ENCODE data around the gene GRID1.

The GRID1 gene

GRCh38 chr10:85565381-85565780 lies 801.2 kb downstream of the GRID1 start:
- H3K36me3 Mint-ChIP-seq (ENCODE audit: low read depth): no peaks in the 10 kb centered on the region
- H3K27ac Mint-ChIP-seq: no peak overlapping the region

GRCh38 chr10:85558533-85558932 lies 808.1 kb downstream of the GRID1 start:
- DNase-seq: no peak
- Mint-ChIP-seq H3K27me3 (ENCODE audit: low read depth, poor library complexity) (peaks cover 4% of the 10 kb centered on the region), H3K4me1 (no peaks in the 10 kb centered on the region), H3K36me3 (ENCODE audit: low read depth) (no peaks in the 10 kb centered on the region), H3K27ac (no peak overlapping the region), H3K9me3 (no peaks in the 10 kb centered on the region), H3K4me3 (no peak overlapping the region)
- TF ChIP-seq CTCF (IDR thresholded peaks at IDR 0.05): no peak

More at GRCh38 chr10:85565381-85565780, 801.2 kb downstream of the GRID1 start:
- no peaks in the 10 kb centered on the region for H3K9me3 Mint-ChIP-seq
- H3K4me3 Mint-ChIP-seq: no peak overlapping the region
- no peak for DNase-seq
- H3K27me3 Mint-ChIP-seq (ENCODE audit: low read depth, poor library complexity): peaks cover 4% of the 10 kb centered on the region
- H3K4me1 Mint-ChIP-seq: peaks cover 4% of the 10 kb centered on the region
- TF ChIP-seq CTCF (IDR thresholded peaks at IDR 0.05): no peak

- Mint-ChIP-seq H3K9me3 (no peaks in the 10 kb centered on the region), H3K36me3 (ENCODE audit: low read depth) (no peaks in the 10 kb centered on the region), H3K27ac (no peak overlapping the region), H3K27me3 (ENCODE audit: low read depth, poor library complexity) (peaks cover 4% of the 10 kb centered on the region), H3K4me1 (no peaks in the 10 kb centered on the region), H3K4me3 (no peak overlapping the region)
- no peak for TF ChIP-seq CTCF (IDR thresholded peaks at IDR 0.05)
- DNase-seq: no peak
Measured at GRCh38 chr10:85557706-85558105, 808.9 kb downstream of the GRID1 start.

GRCh38 chr10:85557077-85557476 lies 809.5 kb downstream of the GRID1 start:
- no peak for DNase-seq
- no peaks in the 10 kb centered on the region for H3K9me3 Mint-ChIP-seq
- no peaks in the 10 kb centered on the region for H3K36me3 Mint-ChIP-seq (ENCODE audit: low read depth)
- no peak overlapping the region for H3K4me3 Mint-ChIP-seq
- H3K27ac Mint-ChIP-seq: no peak overlapping the region
- peaks cover 4% of the 10 kb centered on the region for H3K27me3 Mint-ChIP-seq (ENCODE audit: low read depth, poor library complexity)
- H3K4me1 Mint-ChIP-seq: no peaks in the 10 kb centered on the region
- no peak for TF ChIP-seq CTCF (IDR thresholded peaks at IDR 0.05)

Measured in nephron progenitor cell (in vitro differentiated cells).